Fibroblast of villous mesenchyme (primary cell): ENCODE data around the gene NFASC. TPM values are rescaled to one million over a fixed set of nuclear protein-coding genes. Genes with fewer than 3 reads are reported as not detected.

ENCODE experiments used
- DNase-seq: peaks from one replicate; pipeline ENCODE4 v3.0.0-alpha.2; 2010; ENCODE audit warnings: low read depth
- H3K4me3 ChIP-seq: 2 replicates; pipeline ENCODE4 v1.5.1; 2011; ENCODE audit warnings: low read depth, mild to moderate bottlenecking, low read length
- CTCF ChIP-seq: IDR thresholded peaks from 2 replicates; pipeline ENCODE4 v1.5.1; 2012; ENCODE audit warnings: low read depth, mild to moderate bottlenecking, low read length; ENCODE audit not compliant: insufficient read depth
- total RNA-seq: library from RNA; depleted of rRNA; stranded (reverse); fragments of >200 nt; gene quantifications from 2 replicates; pipeline ENCODE4 v1.2.3, GENCODE V29; 2012

The NFASC gene
- total RNA-seq, 1 donor = 1.7 TPM

GRCh38 chr1:205056188-205056611 is 185.5 kb downstream of the NFASC start:
- no peak overlapping the region for H3K4me3 ChIP-seq
- DNase-seq = no peak
- no peak for TF ChIP-seq CTCF

GRCh38 chr1:205056956-205057568 is 186.4 kb downstream of the NFASC start:
- no peak for DNase-seq
- no peak overlapping the region for H3K4me3 ChIP-seq
- TF ChIP-seq CTCF = no peak

- no peak for DNase-seq
- no peak for TF ChIP-seq CTCF
- no peak overlapping the region for H3K4me3 ChIP-seq
Measured at GRCh38 chr1:205057808-205058575, 187.3 kb downstream of the NFASC start.

GRCh38 chr1:205058853-205059252 is 188.2 kb downstream of the NFASC start:
- TF ChIP-seq CTCF = no peak
- DNase-seq = no peak
- H3K4me3 ChIP-seq = no peak overlapping the region

GRCh38 chr1:205059660-205060059 is 189.0 kb downstream of the NFASC start:
- no peak for TF ChIP-seq CTCF
- no peak for DNase-seq
- no peak overlapping the region for H3K4me3 ChIP-seq

- TF ChIP-seq CTCF = no peak
- no peak overlapping the region for H3K4me3 ChIP-seq
- no peak for DNase-seq
Measured at GRCh38 chr1:205060746-205061145, 190.1 kb downstream of the NFASC start.

GRCh38 chr1:205061227-205061626 is 190.6 kb downstream of the NFASC start:
- no peak for TF ChIP-seq CTCF
- DNase-seq = no peak
- no peak overlapping the region for H3K4me3 ChIP-seq
